ENCODE data around the gene UBFD1. TPM values are rescaled to one million over a fixed set of nuclear protein-coding genes. Genes with fewer than 3 reads are reported as not detected.

UBFD1 gene
- total and polyA plus RNA-seq, 7 donors, result 44.8 to 147 (median 115) TPM

DNA sequence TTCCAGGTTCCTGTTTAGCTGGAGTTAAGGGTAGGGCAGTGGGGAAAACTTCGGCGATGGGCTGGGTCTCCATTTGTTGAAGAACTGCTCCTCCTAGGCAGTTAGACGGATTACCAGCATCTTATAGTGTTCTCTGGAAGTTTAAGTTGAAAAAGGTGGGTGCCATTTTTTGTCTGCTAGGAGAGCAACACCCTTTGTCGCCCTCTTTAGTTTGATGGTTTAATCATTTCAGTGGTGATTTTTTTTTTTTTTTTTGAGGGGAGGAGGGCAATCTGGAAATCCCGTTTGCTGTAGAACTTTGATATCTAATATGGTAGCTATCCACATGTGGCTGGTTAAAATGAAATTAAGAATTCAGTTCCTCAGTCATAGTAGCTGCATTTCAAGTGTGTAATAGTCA lies 4.1 kb downstream of the UBFD1 start:
- Histone ChIP-seq H3K4me3 (peak overlapping the region; percentile 31), H3K36me3 (ENCODE audit: insufficient read depth in 1 of 2, low read depth in 1 of 2) (peaks cover 23 to 76% of the 10 kb centered on the region in 2 donors), H3K9me3 (no peaks in the 10 kb centered on the region), H3K27me3 (ENCODE audit: insufficient read depth in 3 of 3, low read length in 2 of 3) (no peaks in the 10 kb centered on the region), H3K4me1 (peaks cover 82% of the 10 kb centered on the region), H3K27ac (peak overlapping the region; percentile 42)
- ATAC-seq (no peak), DNase-seq (no peak)
- TF ChIP-seq, protein P1, sequence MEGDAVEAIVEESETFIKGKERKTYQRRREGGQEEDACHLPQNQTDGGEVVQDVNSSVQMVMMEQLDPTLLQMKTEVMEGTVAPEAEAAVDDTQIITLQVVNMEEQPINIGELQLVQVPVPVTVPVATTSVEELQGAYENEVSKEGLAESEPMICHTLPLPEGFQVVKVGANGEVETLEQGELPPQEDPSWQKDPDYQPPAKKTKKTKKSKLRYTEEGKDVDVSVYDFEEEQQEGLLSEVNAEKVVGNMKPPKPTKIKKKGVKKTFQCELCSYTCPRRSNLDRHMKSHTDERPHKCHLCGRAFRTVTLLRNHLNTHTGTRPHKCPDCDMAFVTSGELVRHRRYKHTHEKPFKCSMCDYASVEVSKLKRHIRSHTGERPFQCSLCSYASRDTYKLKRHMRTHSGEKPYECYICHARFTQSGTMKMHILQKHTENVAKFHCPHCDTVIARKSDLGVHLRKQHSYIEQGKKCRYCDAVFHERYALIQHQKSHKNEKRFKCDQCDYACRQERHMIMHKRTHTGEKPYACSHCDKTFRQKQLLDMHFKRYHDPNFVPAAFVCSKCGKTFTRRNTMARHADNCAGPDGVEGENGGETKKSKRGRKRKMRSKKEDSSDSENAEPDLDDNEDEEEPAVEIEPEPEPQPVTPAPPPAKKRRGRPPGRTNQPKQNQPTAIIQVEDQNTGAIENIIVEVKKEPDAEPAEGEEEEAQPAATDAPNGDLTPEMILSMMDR (IDR thresholded peaks at IDR 0.05), result no peak
- intact Hi-C loops (cut with DNase I), result no loop called here
- 75 to 78% (median 77%) methylated on average over 5 of the region's 5 CpGs for WGBS, 3 donors

DNA sequence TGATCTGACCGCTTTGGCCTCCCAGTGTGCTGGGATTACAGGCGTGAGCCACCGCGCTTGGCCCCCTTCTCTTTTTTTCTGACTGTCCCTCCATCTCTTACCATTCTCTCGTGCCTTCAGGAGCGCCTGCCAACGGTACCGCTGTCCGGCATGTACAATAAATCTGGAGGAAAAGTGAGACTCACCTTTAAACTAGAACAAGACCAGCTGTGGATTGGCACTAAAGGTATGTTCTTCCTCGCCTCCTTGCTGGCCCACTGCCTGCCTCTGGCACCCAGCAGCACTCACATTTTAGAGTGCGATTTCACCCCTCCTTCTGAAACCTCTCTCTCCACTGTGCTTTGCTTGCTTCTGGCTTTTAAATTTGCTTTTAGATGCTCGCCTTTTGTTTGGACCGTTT lies 5.0 kb downstream of the UBFD1 start:
- Histone ChIP-seq H3K27ac (peak overlapping the region; percentile 56), H3K4me1 (peaks cover 84% of the 10 kb centered on the region), H3K27me3 (ENCODE audit: insufficient read depth in 3 of 3, low read length in 2 of 3) (no peaks in the 10 kb centered on the region), H3K36me3 (ENCODE audit: insufficient read depth in 1 of 2, low read depth in 1 of 2) (peaks cover 23 to 86% of the 10 kb centered on the region in 2 donors), H3K9me3 (no peaks in the 10 kb centered on the region), H3K4me3 (peak overlapping the region; percentile 40)
- WGBS, 3 donors, result 54 to 81% (median 56%) methylated on average over 13 of the region's 13 CpGs
- ATAC-seq (peak in 2 of 4 donors; percentile 3 to 14), DNase-seq (peak in 1 of 2 donors; percentile 68)
- TF ChIP-seq, protein P1 (IDR thresholded peaks at IDR 0.05), result no peak
- intact Hi-C loops (cut with DNase I), result no loop called here

DNA sequence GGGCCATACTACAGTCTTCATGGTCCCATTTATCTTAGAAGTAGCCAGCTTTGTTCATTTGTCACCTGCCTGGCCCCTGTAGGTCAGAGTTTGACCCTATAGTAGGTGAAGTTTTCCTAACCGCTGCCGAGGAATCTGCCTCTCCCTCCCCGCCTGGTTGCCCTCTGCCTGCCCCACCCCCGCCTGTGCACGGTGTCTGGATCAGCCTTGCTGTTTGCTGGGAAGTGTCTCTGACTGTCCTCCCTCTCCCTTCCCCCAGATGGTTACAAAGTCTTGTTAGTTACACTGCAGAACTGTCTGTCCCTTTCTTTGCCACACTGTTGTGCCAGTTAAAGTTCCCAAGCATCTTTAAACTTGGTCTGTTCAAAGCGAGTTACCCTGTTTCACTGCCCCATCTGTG lies 5.7 kb downstream of the UBFD1 start:
- TF ChIP-seq, protein P1 (IDR thresholded peaks at IDR 0.05), result no peak
- DNase-seq (peak; percentile 29 to 69), ATAC-seq (peak; percentile 58 to 73 (median 60))
- WGBS, 3 donors, result 46 to 82% (median 67%) methylated on average over 6 of the region's 6 CpGs
- H3K36me3 ChIP-seq (ENCODE audit: insufficient read depth in 1 of 2, low read depth in 1 of 2), result peaks cover 23 to 92% of the 10 kb centered on the region in 2 donors
- H3K27ac ChIP-seq, result peak overlapping the region; percentile 56
- H3K4me3 ChIP-seq, result peak overlapping the region; percentile 40
- intact Hi-C loops (cut with DNase I), result no loop called here
- no peaks in the 10 kb centered on the region for H3K9me3 ChIP-seq
- peaks cover 84% of the 10 kb centered on the region for H3K4me1 ChIP-seq
- no peaks in the 10 kb centered on the region for H3K27me3 ChIP-seq (ENCODE audit: insufficient read depth in 3 of 3, low read length in 2 of 3)

DNA sequence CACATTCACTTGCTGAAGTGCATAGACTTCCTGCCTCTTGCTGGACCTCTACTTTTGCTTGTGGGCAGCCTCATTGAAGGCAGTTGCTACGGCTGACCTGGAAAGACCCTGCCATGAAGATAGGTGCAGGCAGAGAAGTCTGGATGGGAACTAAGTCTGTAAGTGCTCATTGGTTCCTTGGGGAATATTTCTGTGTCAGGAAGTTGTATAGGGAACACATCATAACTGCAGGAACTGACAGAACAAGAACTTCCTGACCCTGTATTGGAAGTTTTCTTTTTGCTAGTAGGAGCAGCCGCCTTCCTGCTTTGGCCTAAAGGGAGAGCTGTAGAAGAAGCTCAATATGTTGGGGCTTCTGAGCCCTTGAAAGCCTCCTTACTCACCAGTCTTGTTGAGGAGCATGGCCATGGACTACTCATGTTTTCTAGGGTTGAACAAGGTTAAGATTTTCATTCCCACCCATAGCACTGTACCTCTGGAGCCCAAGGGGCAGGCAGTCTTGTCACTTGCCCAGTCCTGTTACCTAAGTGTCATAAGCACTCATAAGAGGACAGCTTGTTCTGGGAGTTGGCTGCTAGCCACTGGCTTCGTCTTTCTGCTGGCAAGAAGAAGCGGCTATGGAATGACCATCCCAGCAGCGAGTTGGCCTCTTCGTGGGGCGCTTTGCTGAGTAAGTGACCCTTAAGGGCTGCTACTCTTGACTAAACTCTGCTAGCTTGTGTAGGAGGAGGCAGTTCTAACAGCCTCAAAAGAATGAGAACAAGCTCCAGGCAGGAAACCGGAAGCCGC lies 7.2 kb downstream of the UBFD1 start:
- intact Hi-C loops (cut with DNase I), result no loop called here
- TF ChIP-seq, protein P1 (IDR thresholded peaks at IDR 0.05), result no peak
- peak; percentile 83 to 95 for DNase-seq
- Histone ChIP-seq H3K4me1 (peaks cover 71% of the 10 kb centered on the region), H3K27me3 (ENCODE audit: insufficient read depth in 3 of 3, low read length in 2 of 3) (no peaks in the 10 kb centered on the region), H3K4me3 (peak overlapping the region; percentile 40), H3K36me3 (ENCODE audit: insufficient read depth in 1 of 2, low read depth in 1 of 2) (peaks cover 19 to 98% of the 10 kb centered on the region in 2 donors), H3K27ac (peak overlapping the region; percentile 76), H3K9me3 (no peaks in the 10 kb centered on the region)
- peak; percentile 86 to 90 (median 87) for ATAC-seq
- 33 to 61% (median 34%) methylated on average over 9 of the region's 9 CpGs for WGBS, 3 donors

Measured in psoas muscle (tissue), 8 donors.